Kidney (tissue), 14 donors: ENCODE results near the gene LAD1. TPM values are rescaled to one million over a fixed set of nuclear protein-coding genes. Genes with fewer than 3 reads are reported as not detected.

Experiments
- DNase-seq, 5 donors: peaks; one replicate each; pipeline ENCODE4 v3.0.0-alpha.2; 2013 to 2020
- FAIRE-seq: peaks from 2 replicates; lab custom pipeline; 2012; peaks lifted over from hg19 to GRCh38; lab: Jason Lieb, UNC
- H3K27ac ChIP-seq, 2 donors: one replicate each; pipeline ENCODE4 v1.7.0; 2013; ENCODE audit warnings: low read depth in 2 of 2, low read length in 2 of 2, inconsistent platforms in 1 of 2
- H3K27me3 ChIP-seq: one replicate; pipeline ENCODE4 v1.7.1; 2013; ENCODE audit warnings: low read length, inconsistent platforms; ENCODE audit not compliant: control insufficient read depth, insufficient read depth
- H3K36me3 ChIP-seq, 3 donors: one replicate each; pipeline versions ENCODE4 v1.7.0 to v1.7.1; 2013; ENCODE audit warnings: low read length in 3 of 3, control low read depth in 1 of 3, inconsistent platforms in 1 of 3; ENCODE audit not compliant: insufficient read depth in 3 of 3, control insufficient read depth in 2 of 3
- H3K4me1 ChIP-seq, 3 donors: one replicate each; pipeline versions ENCODE4 v1.7.0 to v1.7.1; 2013; ENCODE audit warnings: low read length in 3 of 3, inconsistent platforms in 1 of 3, low read depth in 1 of 3; ENCODE audit not compliant: control insufficient read depth in 2 of 3, insufficient read depth in 2 of 3
- H3K4me3 ChIP-seq, 3 donors: one replicate each; pipeline versions ENCODE4 v1.7.0 to v1.8.1; 2013; ENCODE audit warnings: low read length in 3 of 3, control low read depth in 1 of 3, inconsistent platforms in 1 of 3
- H3K9ac ChIP-seq, 3 donors: one replicate each; pipeline versions ENCODE4 v1.7.0 to v1.7.1; 2013; ENCODE audit warnings: low read length in 3 of 3, control low read depth in 1 of 3, inconsistent platforms in 1 of 3
- H3K9me3 ChIP-seq, 3 donors: one replicate each; pipeline versions ENCODE4 v1.7.0 to v1.7.1; 2013; ENCODE audit warnings: low read length in 3 of 3, control low read depth in 1 of 3, inconsistent platforms in 1 of 3; ENCODE audit not compliant: control insufficient read depth in 2 of 3, insufficient read depth in 1 of 3
- CTCF ChIP-seq: IDR thresholded peaks from 3 replicates; pipeline ENCODE4 v1.5.1; 2012; ENCODE audit warnings: mild to moderate bottlenecking, moderate library complexity, borderline replicate concordance; ENCODE audit not compliant: insufficient read depth; ENCODE audit errors: extremely low read depth
- intact Hi-C: fragments of 100-400 bp; cut with DNase I; formaldehyde crosslinking; loops from one replicate; pipeline ENCODE4 v1.11.1; 2022
- polyA plus RNA-seq: library from polyadenylated mRNA; stranded (reverse); fragments of 350-450 nt; fragmentation: Illumina TruSeq; extraction: RNeasy Lipid Tissue Mini Kit (QIAGEN cat#74804); gene quantifications from one replicate; pipeline ENCODE4 v1.2.3, GENCODE V29; 2014; ENCODE audit warnings: low read depth, low replicate concordance; ENCODE audit not compliant: insufficient read depth
- total RNA-seq: library from RNA; stranded (reverse); fragmentation: NEBNext Ultra II Directional; extraction: Animal tissue kit (Norgen Biotek cat#: 25700); gene quantifications from one replicate; pipeline ENCODE4 v1.2.1, GENCODE V29; 2021
- donor health status: control.
- donor health status: control.
- donor health status: control.
- donor health status: control.
- donor health status: control.
- donor health status: DM: yes; HTN: yes; CAD: no.
- donor health status: Normal renal cell carcinoma (clear cell type).

Gene LAD1
- total and polyA plus RNA-seq, 2 donors from 2014 or later: 70.7 to 72.6 TPM

- H3K27ac ChIP-seq: no peak overlapping the region
- H3K4me1 ChIP-seq: peaks cover 3 to 28% (median 26%) of the 10 kb centered on the region in 3 donors
- H3K27me3 ChIP-seq: no peaks in the 10 kb centered on the region
- DNase-seq (no peak), FAIRE-seq (no peak)
- no peak overlapping the region for H3K4me3 ChIP-seq
- H3K36me3 ChIP-seq: peaks cover 0 to 3% (median 0%) of the 10 kb centered on the region in 3 donors
- no peak overlapping the region for H3K9ac ChIP-seq
- TF ChIP-seq CTCF: no peak
- H3K9me3 ChIP-seq: no peaks in the 10 kb centered on the region
- intact Hi-C loops: no loop called here
Observed at GRCh38 chr1:201409440-201409839, 10.3 kb upstream of the LAD1 start.

- Histone ChIP-seq H3K9me3 (no peaks in the 10 kb centered on the region), H3K36me3 (peaks cover 0 to 3% (median 0%) of the 10 kb centered on the region in 3 donors), H3K27ac (no peak overlapping the region), H3K27me3 (no peaks in the 10 kb centered on the region), H3K9ac (no peak overlapping the region), H3K4me1 (peaks cover 3 to 32% (median 30%) of the 10 kb centered on the region in 3 donors), H3K4me3 (no peak overlapping the region)
- no peak for TF ChIP-seq CTCF
- DNase-seq: no peak
- no peak for FAIRE-seq
- intact Hi-C loops: no loop called here
Observed at GRCh38 chr1:201408834-201409200, 9.7 kb upstream of the LAD1 start.

GRCh38 chr1:201408176-201408833 is 9.2 kb upstream of the LAD1 start:
- Histone ChIP-seq H3K27me3 (no peaks in the 10 kb centered on the region), H3K9me3 (no peaks in the 10 kb centered on the region), H3K4me3 (no peak overlapping the region), H3K27ac (no peak overlapping the region), H3K36me3 (peaks cover 0 to 3% (median 0%) of the 10 kb centered on the region in 3 donors), H3K9ac (no peak overlapping the region), H3K4me1 (peaks cover 3 to 32% (median 30%) of the 10 kb centered on the region in 3 donors)
- DNase-seq (peak; percentile 84 to 92 (median 87)), FAIRE-seq (no peak)
- intact Hi-C loops: no loop called here
- TF ChIP-seq CTCF: peak; percentile 97
